ENCODE results near the gene LKAAEAR1. TPM values are rescaled to one million over a fixed set of nuclear protein-coding genes. Genes with fewer than 3 reads are reported as not detected.

The LKAAEAR1 gene
- total and polyA plus RNA-seq, 2 of the 13 experiments (the other 11 are each of a cell fraction or from before 2014, with no cell fraction given), result not detected

DNA sequence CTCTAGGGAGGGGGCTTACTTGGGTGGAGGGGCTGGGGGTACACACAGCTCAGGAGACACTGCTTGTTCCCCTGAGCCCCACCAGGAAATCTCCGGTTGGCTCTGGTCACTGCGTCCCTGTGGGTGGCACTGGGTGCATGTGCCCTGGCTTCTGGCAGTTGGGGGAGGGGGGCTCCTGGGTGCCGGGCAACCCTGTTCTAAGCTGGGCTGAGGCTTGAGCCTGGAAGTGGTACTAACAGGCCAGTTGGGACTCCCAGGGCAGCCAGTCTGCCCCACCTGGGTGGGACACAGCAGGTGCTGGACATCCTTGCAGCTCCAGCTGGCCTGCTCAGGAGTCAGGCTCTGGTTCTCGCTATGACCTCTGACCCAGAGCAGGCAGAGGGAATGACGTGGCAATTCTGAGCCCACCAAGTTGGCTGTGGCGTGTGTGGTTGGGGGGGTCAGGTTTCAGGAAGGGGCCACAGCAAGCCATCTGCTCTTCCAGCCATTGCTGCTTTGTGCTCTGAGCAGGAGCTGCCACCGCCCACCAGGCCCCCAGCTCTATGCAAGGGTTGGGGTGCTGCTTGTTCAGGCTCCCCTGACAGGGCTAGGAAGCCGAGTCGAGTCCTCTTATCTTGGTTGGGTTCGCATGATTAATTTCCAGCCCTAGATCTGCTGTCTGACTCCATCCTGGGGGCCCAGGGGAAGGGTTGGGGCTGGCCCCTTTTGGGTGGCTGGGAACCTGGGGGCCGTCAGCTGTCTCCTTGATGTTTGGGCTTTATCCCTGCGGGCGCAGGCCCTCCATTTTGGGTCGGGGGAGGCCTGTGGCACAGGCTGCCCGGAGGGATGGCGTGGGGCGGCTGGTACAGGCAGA lies 47.6 kb downstream of the LKAAEAR1 start (continued):
- TF ChIP-seq THAP11 (CRISPR knock-in tag; IDR thresholded peaks at IDR 0.05) (peak; percentile 12; the same call in 1 of the 2 replicates), KDM1A (CRISPR knock-in tag; IDR thresholded peaks at IDR 0.05) (no peak), NFKBIZ (CRISPR knock-in tag; IDR thresholded peaks at IDR 0.05) (no peak), ZNF598 (CRISPR knock-in tag; IDR thresholded peaks at IDR 0.05; ENCODE audit: borderline replicate concordance) (0 out of 2 replicates have a peak, but pooled peaks have one; percentile 43), ZNF577 (CRISPR knock-in tag; IDR thresholded peaks at IDR 0.05; ENCODE audit: borderline replicate concordance, low read depth) (no peak), ZNF33A (CRISPR knock-in tag; IDR thresholded peaks at IDR 0.05; ENCODE audit: borderline replicate concordance) (no peak), NR2F1 (CRISPR knock-in tag; IDR thresholded peaks at IDR 0.05) (peak; percentile 69; a peak in 3 of 4 replicates), ZNF326 (CRISPR knock-in tag; IDR thresholded peaks at IDR 0.05; ENCODE audit: borderline replicate concordance) (no peak; the same call in 1 of the 2 replicates), TOE1 (CRISPR knock-in tag; IDR thresholded peaks at IDR 0.05) (no peak), MAFG (CRISPR knock-in tag; IDR thresholded peaks at IDR 0.05) (no peak), ZNF446 (CRISPR knock-in tag; IDR thresholded peaks at IDR 0.05) (no peak), ZNF232 (CRISPR knock-in tag; IDR thresholded peaks at IDR 0.05; ENCODE audit: borderline replicate concordance) (peak; percentile 11; the same call in 1 of the 2 replicates), ZFY (CRISPR knock-in tag; IDR thresholded peaks at IDR 0.05) (peak; percentile 50; the same call in 1 of the 2 replicates), AGO1 (IDR thresholded peaks at IDR 0.05; ENCODE audit: low read depth, low read length, poor library complexity, severe bottlenecking) (peak; percentile 23), BORCS8-MEF2B (CRISPR knock-in tag; IDR thresholded peaks at IDR 0.05) (no peak), MYC (CRISPR knock-in tag; IDR thresholded peaks at IDR 0.05; ENCODE audit: borderline replicate concordance) (no peak; the same call in 1 of the 2 replicates), ZNF205 (CRISPR knock-in tag; IDR thresholded peaks at IDR 0.05) (no peak), NAIF1 (CRISPR knock-in tag; IDR thresholded peaks at IDR 0.05; ENCODE audit: borderline replicate concordance) (peak; percentile 2; the same call in 1 of the 2 replicates), CENPX (CRISPR knock-in tag; IDR thresholded peaks at IDR 0.05) (no peak), ZNF713 (CRISPR knock-in tag; IDR thresholded peaks at IDR 0.05) (0 out of 2 replicates have a peak, but pooled peaks have one; percentile 54), REL (CRISPR knock-in tag; conservative IDR thresholded peaks at IDR 0.05) (0 out of 2 replicates have a peak, but pooled peaks have one; percentile 35), ISL2 (CRISPR knock-in tag; IDR thresholded peaks at IDR 0.05) (0 out of 2 replicates have a peak, but pooled peaks have one; percentile 8), TSC22D2 (CRISPR knock-in tag; IDR thresholded peaks at IDR 0.05; ENCODE audit: borderline replicate concordance) (no peak; the same call in 1 of the 2 replicates), NFRKB (IDR thresholded peaks at IDR 0.05) (no peak), HES4 (CRISPR knock-in tag; IDR thresholded peaks at IDR 0.05; ENCODE audit: borderline replicate concordance) (peak; percentile 87; the same call in 1 of the 2 replicates), ZNF282 (IDR thresholded peaks at IDR 0.05; ENCODE audit: partially characterized antibody) (no peak), NFIC (IDR thresholded peaks at IDR 0.05; ENCODE audit: low read length) (no peak; the same call in 1 of the 2 replicates)
- TF ChIP-seq, protein P1, sequence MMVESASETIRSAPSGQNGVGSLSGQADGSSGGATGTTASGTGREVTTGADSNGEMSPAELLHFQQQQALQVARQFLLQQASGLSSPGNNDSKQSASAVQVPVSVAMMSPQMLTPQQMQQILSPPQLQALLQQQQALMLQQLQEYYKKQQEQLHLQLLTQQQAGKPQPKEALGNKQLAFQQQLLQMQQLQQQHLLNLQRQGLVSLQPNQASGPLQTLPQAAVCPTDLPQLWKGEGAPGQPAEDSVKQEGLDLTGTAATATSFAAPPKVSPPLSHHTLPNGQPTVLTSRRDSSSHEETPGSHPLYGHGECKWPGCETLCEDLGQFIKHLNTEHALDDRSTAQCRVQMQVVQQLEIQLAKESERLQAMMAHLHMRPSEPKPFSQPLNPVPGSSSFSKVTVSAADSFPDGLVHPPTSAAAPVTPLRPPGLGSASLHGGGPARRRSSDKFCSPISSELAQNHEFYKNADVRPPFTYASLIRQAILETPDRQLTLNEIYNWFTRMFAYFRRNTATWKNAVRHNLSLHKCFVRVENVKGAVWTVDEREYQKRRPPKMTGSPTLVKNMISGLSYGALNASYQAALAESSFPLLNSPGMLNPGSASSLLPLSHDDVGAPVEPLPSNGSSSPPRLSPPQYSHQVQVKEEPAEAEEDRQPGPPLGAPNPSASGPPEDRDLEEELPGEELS (CRISPR knock-in tag; IDR thresholded peaks at IDR 0.05), result no peak
- TF ChIP-seq, protein P2, sequence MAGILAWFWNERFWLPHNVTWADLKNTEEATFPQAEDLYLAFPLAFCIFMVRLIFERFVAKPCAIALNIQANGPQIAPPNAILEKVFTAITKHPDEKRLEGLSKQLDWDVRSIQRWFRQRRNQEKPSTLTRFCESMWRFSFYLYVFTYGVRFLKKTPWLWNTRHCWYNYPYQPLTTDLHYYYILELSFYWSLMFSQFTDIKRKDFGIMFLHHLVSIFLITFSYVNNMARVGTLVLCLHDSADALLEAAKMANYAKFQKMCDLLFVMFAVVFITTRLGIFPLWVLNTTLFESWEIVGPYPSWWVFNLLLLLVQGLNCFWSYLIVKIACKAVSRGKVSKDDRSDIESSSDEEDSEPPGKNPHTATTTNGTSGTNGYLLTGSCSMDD (CRISPR knock-in tag; IDR thresholded peaks at IDR 0.05), result 0 out of 2 replicates have a peak, but pooled peaks have one; percentile 18

Data from HepG2 (cell line).